Measurements from ENCODE around the gene STRIP2. TPM values are rescaled to one million over a fixed set of nuclear protein-coding genes. Genes with fewer than 3 reads are reported as not detected.
A peak's percentile ranks its signal among the peaks of the same experiment; 100 is the strongest.

Gene STRIP2
- total and polyA plus RNA-seq, 9 of the 15 experiments (the other 6 are each of a cell fraction or from before 2014, with no cell fraction given): 10.1 to 81.8 (median 42.3) TPM

- TF ChIP-seq ZNF57 (CRISPR knock-in tag; IDR thresholded peaks at IDR 0.05) (no peak), MAFG (tag; conservative IDR thresholded peaks at IDR 0.05) (peak; percentile 98), MBD2 (IDR thresholded peaks at IDR 0.05; ENCODE audit: borderline replicate concordance, low read depth) (0 out of 2 replicates have a peak, but pooled peaks have one; percentile 48), ETS2 (tag; IDR thresholded peaks at IDR 0.05; ENCODE audit: borderline replicate concordance, poor library complexity, severe bottlenecking) (no peak), KLF16 (IDR thresholded peaks at IDR 0.05) (peak; percentile 72; the same call in 1 of the 2 replicates), ZMIZ1 (IDR thresholded peaks at IDR 0.05; ENCODE audit: low read depth in 2 of 2, low read length in 2 of 2) (no peak), SMC3 (conservative IDR thresholded peaks at IDR 0.05; ENCODE audit: insufficient read depth, low read depth, low read length) (no peak), CUX1 (CRISPR knock-in tag; IDR thresholded peaks at IDR 0.05) (no peak), HMG20A (CRISPR knock-in tag; conservative IDR thresholded peaks at IDR 0.05) (no peak), ATF7 (IDR thresholded peaks at IDR 0.05) (peak; percentile 79), KAT2B (IDR thresholded peaks at IDR 0.05; ENCODE audit: low read depth, low read length) (no peak), ZNF592 (IDR thresholded peaks at IDR 0.05) (no peak; the same call in 1 of the 2 replicates), TRIM28 (IDR thresholded peaks at IDR 0.05) (0 out of 2 replicates have a peak, but pooled peaks have one; percentile 61)
Measured at GRCh38 chr7:129401228-129401966, 32.8 kb upstream of the STRIP2 start (continued).

All from K562 (cell line).